ENCODE measurements around the gene HS3ST3B1.

- no peak for TF ChIP-seq POLR2A (IDR thresholded peaks at IDR 0.05; ENCODE audit: low read length)
- no peak for TF ChIP-seq GATA1 (IDR thresholded peaks at IDR 0.05; ENCODE audit: low read depth, low read length)
Observed at GRCh38 chr17:14289162-14289561, 11.7 kb upstream of the HS3ST3B1 start.
